Measurements from ENCODE around the gene WDR44.

GRCh38 chrX:118499295-118499694 lies 153.4 kb downstream of the WDR44 start:
- TF ChIP-seq CTCF (conservative IDR thresholded peaks at IDR 0.05; ENCODE audit: low read depth, low read length): no peak
- no peak for TF ChIP-seq POLR2A (IDR thresholded peaks at IDR 0.05; ENCODE audit: low read depth, low read length)
- no peak for TF ChIP-seq ELK1 (IDR thresholded peaks at IDR 0.05; ENCODE audit: borderline replicate concordance, low read depth, low read length)
- TF ChIP-seq USF2 (IDR thresholded peaks at IDR 0.05; ENCODE audit: low read depth, low read length): no peak
- no peak for TF ChIP-seq RFX5 (IDR thresholded peaks at IDR 0.05; ENCODE audit: low read depth, low read length)
- TF ChIP-seq CHD1 (IDR thresholded peaks at IDR 0.05; ENCODE audit: low read depth, low read length): no peak

All from IMR-90 (cell line).